ENCODE measurements around the gene IQCF2. TPM values are rescaled to one million over a fixed set of nuclear protein-coding genes. Genes with fewer than 3 reads are reported as not detected.
"Not testable (repeated sequence)": the region's sequence is repeated elsewhere in the genome, so short reads cannot be mapped to it uniquely, and the experiment has no call there.

IQCF2 gene
- total RNA-seq, 1 donor from 2014 or later = not detected

DNA sequence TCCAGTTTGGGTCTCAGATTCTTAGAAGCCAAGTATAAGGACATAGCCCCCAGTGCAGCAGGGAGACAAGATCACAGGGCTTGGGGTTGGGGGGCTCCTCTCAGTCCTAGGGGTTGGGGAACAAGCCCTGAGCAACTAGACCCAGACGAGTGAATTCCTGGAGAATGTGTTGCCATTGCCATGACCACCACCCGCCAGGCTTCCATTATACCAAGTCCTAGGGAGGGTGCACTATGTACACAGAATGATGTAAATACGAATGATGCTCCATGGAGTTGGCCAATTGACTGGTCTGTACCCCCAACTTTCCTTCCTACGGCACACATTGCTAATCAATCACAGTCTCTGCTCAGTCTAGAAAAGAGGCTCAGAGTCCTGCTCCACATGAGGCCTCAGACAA, 33.0 kb downstream of the IQCF2 start:
- Mint-ChIP-seq H3K4me3 (no peak overlapping the region), H3K27ac (no peak overlapping the region), H3K9me3 (no peaks in the 10 kb centered on the region), H3K36me3 (no peaks in the 10 kb centered on the region), H3K27me3 (ENCODE audit: low read depth) (peaks cover 52% of the 10 kb centered on the region), H3K4me1 (no peaks in the 10 kb centered on the region)
- DNase-seq (ENCODE audit: low spot score in 2 of 2, unreplicated experiment in 2 of 2) = no peak
- TF ChIP-seq, protein P1, sequence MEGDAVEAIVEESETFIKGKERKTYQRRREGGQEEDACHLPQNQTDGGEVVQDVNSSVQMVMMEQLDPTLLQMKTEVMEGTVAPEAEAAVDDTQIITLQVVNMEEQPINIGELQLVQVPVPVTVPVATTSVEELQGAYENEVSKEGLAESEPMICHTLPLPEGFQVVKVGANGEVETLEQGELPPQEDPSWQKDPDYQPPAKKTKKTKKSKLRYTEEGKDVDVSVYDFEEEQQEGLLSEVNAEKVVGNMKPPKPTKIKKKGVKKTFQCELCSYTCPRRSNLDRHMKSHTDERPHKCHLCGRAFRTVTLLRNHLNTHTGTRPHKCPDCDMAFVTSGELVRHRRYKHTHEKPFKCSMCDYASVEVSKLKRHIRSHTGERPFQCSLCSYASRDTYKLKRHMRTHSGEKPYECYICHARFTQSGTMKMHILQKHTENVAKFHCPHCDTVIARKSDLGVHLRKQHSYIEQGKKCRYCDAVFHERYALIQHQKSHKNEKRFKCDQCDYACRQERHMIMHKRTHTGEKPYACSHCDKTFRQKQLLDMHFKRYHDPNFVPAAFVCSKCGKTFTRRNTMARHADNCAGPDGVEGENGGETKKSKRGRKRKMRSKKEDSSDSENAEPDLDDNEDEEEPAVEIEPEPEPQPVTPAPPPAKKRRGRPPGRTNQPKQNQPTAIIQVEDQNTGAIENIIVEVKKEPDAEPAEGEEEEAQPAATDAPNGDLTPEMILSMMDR (IDR thresholded peaks at IDR 0.05; ENCODE audit: unreplicated experiment) = no peak

GRCh38 chr3:51894939-51895338, 33.5 kb downstream of the IQCF2 start:
- TF ChIP-seq, protein P1 (IDR thresholded peaks at IDR 0.05; ENCODE audit: unreplicated experiment) = no peak
- no peaks in the 10 kb centered on the region for H3K9me3 Mint-ChIP-seq
- no peaks in the 10 kb centered on the region for H3K4me1 Mint-ChIP-seq
- no peaks in the 10 kb centered on the region for H3K36me3 Mint-ChIP-seq
- no peak overlapping the region for H3K4me3 Mint-ChIP-seq
- H3K27me3 Mint-ChIP-seq (ENCODE audit: low read depth) = peaks cover 51% of the 10 kb centered on the region
- DNase-seq (ENCODE audit: low spot score in 2 of 2, unreplicated experiment in 2 of 2) = no peak
- no peak overlapping the region for H3K27ac Mint-ChIP-seq

DNA sequence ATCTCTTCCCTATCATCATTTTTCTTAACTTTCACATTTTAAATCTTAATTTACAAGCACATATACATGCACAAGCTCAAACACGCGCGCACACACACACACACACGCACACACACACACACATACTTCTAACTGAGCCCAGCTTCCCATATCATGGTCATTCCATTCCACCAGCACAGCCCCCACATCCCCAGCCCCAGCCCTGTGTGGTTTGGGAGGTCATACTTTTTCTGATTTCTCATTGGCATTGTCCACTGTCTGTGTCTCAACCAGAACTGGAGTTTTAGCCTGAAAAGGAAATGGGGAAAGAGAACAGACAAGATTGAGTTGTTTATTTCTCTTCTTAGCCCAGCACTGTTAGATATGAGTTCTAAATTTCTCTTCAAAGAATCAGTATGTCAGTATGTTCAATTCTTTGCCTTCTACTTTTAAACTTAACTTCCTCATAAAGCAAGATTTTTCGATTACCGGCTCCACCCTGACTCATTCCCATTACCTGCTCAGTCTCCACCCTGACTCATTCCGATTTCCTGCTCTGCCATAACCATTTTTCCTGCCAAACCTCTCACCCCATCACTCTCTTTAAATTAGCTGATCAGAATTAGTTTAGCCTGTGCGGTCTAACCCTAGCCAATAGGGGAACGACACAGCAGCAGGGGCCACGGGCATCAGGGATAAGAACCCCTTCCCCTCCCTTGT, 35.3 kb downstream of the IQCF2 start:
- Mint-ChIP-seq H3K27me3 (ENCODE audit: low read depth) (peaks cover 51% of the 10 kb centered on the region), H3K9me3 (no peaks in the 10 kb centered on the region), H3K27ac (no peak overlapping the region), H3K4me1 (no peaks in the 10 kb centered on the region), H3K36me3 (no peaks in the 10 kb centered on the region), H3K4me3 (no peak overlapping the region)
- no peak for DNase-seq (ENCODE audit: low spot score in 2 of 2, unreplicated experiment in 2 of 2)
- TF ChIP-seq, protein P1 (IDR thresholded peaks at IDR 0.05; ENCODE audit: unreplicated experiment) = no peak

GRCh38 chr3:51897391-51897790, 36.0 kb downstream of the IQCF2 start:
- TF ChIP-seq, protein P1 (IDR thresholded peaks at IDR 0.05; ENCODE audit: unreplicated experiment) = no peak
- H3K27ac Mint-ChIP-seq = no peak overlapping the region
- H3K9me3 Mint-ChIP-seq = no peaks in the 10 kb centered on the region
- H3K4me1 Mint-ChIP-seq = no peaks in the 10 kb centered on the region
- H3K27me3 Mint-ChIP-seq (ENCODE audit: low read depth) = peaks cover 52% of the 10 kb centered on the region
- H3K36me3 Mint-ChIP-seq = no peaks in the 10 kb centered on the region
- no peak for DNase-seq (ENCODE audit: low spot score in 2 of 2, unreplicated experiment in 2 of 2)
- no peak overlapping the region for H3K4me3 Mint-ChIP-seq

DNA sequence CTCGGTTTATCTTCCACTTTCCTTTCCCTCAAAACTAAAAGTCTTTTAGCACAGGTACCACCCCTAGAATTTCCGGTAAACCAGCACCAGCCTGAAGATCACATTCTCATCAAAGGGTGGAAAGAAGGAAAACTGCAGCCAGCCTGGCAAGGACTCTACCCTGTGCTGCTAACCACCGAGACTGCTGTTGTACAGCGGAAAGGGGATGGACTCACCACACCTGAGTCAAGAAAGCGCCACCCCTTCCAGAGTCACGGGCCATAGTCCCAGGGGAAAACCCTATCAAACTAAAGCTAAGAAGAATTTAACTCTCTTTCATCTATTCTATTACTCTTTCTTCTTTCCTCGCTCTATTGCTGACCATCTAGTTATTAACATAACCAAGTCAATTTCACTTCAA, 38.6 kb downstream of the IQCF2 start:
- H3K27ac Mint-ChIP-seq; H3K4me3 Mint-ChIP-seq; H3K4me1 Mint-ChIP-seq; H3K36me3 Mint-ChIP-seq; DNase-seq (ENCODE audit: low spot score in 2 of 2, unreplicated experiment in 2 of 2); H3K9me3 Mint-ChIP-seq: not testable (repeated sequence)
- peaks cover 57% of the 10 kb centered on the region for H3K27me3 Mint-ChIP-seq (ENCODE audit: low read depth)

DNA sequence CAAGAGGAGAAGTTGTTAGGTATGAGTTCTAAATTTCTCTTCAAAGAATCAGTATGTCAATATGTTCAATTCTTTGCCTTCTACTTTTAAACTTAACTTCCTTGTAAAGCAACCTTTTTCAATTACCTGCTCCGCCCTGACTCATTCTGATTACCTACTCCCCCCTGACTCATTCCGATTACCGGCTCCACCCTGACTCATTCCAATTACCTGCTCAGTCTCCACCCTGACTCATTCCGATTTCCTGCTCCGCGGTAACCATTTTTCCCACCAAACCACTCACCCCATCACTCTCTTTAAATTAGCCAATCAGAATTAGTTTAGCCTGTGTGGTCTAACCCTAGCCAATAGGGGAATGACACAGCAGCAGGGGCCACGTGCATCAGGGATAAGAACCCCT, 40.9 kb downstream of the IQCF2 start:
- not testable (repeated sequence) for H3K36me3 Mint-ChIP-seq; H3K27ac Mint-ChIP-seq; H3K4me1 Mint-ChIP-seq; H3K4me3 Mint-ChIP-seq; DNase-seq (ENCODE audit: low spot score in 2 of 2, unreplicated experiment in 2 of 2)
- Mint-ChIP-seq H3K27me3 (ENCODE audit: low read depth) (peaks cover 40% of the 10 kb centered on the region), H3K9me3 (peaks cover 24% of the 10 kb centered on the region)

All from mesothelial cell of epicardium (in vitro differentiated cells).